NCI-H1092 treated with DMSO at 0.1 percent for 48 hours (cell line): ENCODE measurements around the gene P4HTM.

ENCODE experiments used
- DNase-seq: peaks from one replicate; lab custom pipeline; 2025; lab: John Stamatoyannopoulos, UW

P4HTM gene

DNA sequence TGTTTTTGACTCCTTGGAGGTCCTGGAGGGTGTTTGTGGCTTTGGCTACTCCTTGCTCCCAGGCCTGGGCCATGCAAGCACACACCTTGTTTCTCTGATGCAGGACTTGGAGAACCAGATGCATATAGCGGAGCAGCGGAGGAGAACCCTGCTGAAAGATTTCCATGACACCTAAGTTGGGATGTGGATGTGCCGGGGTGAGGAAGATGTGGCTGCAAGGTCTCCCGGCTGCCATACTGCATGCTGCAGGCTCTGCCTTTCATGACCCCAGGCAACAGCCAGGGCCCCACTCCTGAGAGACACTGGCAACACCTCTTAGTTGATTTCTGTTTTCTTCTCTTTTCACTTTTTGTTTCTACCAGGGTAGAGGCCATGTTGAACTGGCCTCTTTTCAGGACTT is 6.9 kb upstream of the P4HTM start:
- DNase-seq: no peak

DNA sequence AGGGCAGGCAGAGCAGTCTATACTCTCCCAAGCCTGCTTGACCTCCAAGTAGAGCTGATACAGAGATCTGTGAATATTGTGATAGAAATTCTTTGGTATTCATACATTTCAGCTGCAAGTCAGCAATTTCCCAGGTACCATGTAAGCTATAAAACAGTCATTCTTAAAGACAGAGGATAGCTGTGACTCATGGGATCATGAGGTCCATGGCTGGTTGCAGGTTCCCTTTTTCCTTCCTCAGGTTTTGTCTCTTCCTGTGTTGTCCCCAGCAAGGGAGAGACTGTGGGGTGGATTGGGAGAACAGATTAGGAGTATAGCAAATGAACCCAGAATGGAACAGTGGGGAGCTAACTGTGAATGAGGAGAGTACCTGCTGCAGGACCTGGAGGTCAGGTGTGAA is 5.4 kb upstream of the P4HTM start:
- no peak for DNase-seq

DNA sequence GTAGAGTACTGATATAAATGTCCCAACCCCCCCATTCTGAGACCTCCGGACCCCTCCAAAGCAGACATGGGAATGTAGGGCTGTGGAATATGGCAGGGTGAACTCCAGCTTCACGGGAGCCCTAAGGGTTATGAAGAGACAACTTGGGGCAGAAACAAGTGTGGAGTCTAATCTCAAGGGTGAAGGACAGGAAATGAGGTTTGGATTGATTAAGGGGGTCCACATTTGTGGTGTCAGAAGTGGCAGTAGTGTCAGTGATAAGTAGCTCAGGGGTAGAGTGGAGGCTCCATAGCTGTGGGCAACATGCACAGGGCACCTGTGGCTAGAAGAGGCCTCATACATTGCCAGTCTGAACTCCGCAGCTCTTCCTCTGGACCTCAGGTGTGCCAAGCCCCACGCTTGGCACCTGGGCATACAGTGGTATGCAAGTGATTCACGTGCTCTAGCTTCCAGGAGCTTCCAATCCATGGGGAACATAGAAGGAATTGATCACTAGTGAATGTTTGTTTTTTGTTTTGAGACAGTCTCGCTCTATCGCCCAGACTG is 4.1 kb upstream of the P4HTM start:
- DNase-seq: no peak

DNA sequence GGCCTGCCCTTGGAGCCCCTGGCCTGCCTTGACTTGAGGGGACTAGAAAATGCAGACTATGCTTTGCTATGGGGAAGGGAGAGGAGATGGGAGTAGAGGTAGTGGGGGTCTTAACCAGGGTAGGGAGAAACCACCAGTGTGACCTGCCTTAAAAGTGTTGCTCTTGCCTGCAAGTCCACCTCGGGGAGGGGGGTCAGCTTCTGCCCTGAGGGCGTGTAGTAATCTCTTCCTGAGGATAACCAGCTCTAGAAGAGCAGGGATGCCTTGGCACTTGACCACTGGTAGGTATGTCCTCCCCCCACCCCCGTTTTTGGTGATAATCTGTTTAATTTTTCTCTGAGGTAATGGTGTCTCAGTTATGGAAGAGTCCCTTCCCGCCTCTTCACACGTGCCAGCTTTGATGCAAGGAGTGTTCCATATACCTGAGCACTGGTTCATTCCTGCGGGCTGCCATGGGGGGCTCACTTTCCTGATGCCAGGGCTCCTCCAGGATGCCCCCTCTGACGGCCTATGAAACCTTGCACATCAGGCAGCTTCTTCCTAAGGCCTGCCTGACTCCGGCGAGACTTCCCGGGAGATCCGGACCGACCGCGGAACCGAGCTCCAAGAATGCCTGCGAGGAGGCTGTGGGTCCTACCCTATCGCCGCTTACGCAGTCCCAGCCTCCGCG is 780 bp upstream of the P4HTM start:
- DNase-seq: peak; percentile 39

DNA sequence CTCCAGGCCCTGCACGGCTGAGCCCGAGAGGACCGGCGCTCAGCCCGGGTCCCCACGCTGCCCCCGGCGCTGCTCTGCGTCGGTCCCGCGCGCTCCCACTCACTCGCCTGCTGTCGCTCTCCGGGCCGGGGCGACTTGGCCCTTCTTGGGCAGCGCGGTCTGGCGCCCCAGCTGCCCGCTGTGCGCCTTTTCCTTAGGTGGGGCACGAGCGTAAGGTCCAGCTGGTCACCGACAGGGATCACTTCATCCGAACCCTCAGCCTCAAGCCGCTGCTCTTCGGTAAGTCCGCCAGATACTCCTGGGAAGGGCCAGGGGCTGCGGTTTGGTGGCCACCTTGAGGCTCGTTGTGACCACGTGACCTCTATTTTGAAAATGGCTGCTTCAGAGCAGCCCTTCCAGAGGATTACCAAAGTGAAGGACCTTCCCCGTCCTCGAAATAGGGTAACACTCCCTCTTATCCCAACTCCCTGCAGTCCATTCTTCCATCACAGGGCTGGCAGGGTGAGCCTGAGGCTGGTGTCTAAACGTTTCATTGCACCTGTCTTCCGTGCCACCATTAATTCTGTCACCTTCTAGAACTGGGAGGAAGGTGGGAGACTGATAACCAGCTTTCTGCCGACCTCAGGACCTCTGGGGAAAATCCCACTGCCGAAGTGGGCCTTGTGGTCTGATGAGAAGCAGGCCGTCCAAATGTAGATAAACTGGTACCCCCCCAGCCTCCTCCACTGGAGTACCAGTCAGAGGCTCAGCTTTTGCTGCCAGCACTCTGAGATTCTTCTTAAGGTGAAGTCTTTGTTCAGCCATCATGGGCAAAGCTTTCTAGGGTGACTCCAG is 812 bp downstream of the P4HTM start:
- no peak for DNase-seq

DNA sequence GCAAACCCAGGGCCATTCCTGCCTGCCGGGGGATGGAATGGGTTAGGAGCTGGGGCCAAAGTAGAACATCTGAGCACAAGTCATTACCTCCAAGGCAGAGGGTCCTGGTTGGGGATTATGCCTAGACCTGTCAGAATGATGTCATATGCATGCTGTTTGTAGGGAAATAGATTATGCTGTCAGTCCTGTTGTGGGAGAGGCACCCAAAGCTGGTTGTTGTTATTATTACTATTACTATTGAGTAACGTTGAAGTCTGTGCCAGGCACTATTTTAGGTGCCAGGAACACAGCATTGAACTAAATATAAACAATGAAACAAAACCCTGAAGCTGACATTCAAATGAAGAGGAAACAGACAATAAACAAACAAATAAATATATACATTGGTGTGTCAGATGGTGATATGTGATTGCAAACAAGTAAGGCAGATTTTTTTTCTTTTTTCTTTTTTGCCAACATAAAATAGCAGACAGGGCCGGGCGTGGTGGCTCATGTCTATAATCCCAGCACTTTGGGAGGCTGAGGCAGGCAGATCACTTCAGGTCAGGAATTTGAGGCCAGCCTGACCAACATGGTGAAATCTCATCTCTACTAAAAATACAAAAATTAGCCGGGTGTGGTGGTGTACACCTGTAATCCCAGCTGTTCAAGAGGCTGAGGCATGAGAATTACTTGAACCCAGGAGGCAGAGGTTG is 2.0 kb downstream of the P4HTM start:
- no peak for DNase-seq

DNA sequence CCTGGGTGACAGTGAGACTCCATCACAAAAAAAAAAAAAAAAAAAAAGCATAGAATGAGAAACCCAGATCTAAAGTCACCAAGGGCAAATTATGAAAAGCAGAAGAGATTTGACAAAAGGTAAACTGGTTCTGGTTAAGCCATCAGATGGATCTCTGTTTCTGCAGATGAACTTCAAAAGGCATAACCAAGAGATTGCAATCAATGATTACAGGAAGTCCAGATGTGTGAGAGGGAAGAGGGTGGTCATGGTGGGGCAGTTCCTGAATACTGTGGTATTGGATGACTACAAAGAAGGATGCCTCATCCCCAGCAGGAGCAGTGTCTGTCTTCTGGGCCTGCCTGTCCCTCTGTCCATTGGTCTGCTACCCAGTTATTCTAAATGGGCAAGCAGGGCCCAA is 3.8 kb downstream of the P4HTM start:
- DNase-seq: no peak

DNA sequence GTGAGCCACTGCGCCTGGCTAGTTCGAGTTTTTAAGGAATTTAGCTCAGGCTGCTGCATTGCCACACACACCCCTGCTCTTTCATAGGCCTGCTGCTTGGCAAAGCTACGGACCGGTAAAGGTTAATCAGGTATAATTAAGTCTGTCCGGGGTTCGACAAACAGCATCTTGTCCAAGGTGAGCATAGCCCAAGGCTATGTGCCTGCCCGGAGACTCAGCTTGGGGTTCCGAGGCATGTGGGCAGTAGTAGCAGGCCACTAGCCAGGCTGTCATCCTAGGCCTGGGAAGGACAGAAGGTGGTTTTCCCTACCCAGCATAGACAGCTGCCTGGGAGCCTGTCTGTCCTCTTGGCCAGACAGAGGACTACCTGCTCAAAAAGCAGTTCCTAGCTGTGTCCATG is 6.6 kb downstream of the P4HTM start:
- no peak for DNase-seq

DNA sequence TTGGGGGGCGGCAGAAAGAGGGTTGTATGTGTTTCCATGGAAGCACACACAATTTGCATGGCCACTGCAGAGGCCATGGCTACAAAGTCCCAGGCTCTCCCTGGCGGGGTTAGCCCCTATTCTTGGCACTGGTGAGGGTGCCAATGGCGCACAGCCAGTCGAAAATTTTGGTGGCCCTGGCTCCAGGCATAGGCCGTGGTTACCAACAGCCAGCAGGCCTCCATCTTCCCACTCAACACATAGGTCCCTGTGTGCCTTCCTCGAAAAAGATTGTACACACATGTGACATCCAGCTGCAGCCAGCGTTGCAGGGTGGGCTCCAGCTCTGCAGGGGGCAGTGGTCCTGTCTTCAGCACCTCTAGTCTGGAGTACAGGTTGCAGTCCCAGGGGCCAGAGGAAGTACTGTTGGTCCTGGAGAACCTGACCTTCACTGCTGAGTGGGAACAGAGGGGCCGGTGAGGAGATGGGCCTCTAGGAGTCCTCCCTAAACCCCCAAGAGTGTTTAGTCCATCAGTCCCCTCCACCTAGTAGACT is 7.1 kb downstream of the P4HTM start:
- DNase-seq: no peak

DNA sequence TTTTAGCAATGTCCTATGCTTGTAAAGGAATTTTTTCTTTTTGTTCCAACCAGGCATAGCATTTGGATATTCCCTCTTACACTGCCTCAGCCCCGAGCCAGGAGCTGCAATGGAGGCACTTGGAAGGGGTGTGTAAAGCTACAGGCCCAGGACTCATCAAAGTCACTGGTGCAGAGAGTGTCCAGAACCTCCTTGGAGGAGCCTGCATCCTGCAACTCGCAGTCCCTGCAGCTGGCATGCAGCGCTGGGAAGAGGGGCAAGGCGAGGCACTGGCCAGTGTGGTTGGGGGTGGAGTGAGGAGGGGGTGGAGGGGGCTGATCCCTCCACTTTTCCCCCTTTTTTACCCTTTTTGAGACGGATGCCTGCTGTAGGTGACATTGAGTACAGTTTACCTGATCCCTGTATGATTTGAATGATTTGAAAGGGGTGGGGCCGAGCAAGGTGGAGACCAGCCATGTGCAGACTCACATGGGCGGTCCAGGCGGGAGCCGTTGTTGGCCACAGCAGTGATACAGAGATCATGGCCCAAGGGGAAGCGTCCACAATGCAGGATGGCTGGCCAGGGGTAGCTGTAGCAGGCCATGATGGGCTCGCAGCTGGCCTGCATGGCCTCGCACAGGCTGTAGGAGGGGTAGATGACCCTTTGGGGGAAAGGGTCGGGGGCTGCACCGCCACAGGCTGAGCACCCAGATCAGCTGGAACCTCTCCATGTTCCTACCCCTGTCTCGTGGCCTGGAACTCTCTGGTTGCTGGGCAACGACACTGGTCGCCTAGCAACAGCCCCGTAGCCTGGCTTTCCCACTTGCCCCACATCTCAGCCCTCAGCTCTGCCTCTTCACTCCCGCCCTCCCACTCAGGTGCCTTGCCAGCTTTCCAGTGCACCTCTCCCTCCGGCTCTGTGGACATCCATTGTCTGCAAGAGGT is 7.9 kb downstream of the P4HTM start:
- DNase-seq: peak; percentile 81

DNA sequence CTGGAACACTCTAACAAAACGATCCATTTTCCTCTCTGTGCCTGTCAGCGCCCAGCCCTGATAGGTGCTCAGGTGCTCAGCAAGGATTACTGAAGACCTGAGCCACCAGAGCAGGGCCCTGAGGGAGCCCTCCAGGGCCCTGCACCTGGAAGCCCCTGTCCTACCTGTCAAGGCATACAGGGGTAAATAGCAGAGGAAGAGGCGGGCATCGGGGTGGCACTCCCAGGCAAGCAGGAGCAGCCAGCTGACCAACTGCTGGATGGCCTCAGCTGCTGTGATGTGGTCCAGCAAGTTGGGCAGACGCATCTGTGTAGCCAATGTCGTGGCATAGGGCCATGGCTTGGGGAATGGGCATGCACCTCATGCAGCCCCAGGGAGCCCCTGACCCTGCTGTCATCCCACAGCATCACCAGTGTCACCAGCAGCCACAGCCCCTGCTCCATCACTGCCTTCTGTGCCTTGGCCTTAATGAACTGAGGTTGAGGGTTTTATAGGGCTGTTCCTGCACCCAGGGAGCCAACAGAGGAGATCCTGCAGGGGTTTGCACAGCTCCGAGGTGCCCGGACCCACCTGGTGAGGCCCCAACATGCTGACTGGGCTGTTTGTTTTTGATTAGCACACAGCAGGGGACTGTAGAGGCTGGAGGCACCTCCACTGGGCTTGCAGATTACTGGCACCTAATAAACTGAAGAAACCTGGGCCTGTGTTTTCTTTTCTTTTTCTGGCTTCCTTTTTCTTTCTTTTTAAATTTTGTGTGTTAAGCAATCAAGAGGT is 9.2 kb downstream of the P4HTM start:
- peak; percentile 35 for DNase-seq

DNA sequence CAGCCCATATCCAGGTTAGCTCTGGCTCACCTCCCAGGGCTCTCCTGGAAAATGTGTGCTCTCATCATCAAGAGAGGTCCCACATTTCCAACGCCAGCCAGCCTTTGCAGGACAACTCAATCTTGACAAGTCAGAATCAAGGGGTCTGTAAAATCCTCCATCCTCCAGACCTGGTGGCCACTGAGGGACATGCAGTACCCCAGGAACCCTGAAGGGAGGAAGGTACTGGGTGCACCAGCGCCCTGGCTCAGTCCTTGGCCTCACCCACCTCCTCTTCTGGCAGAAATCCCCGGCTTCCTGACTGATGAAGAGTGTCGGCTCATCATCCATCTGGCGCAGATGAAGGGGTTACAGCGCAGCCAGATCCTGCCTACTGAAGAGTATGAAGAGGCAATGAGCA is 11.1 kb downstream of the P4HTM start:
- no peak for DNase-seq

DNA sequence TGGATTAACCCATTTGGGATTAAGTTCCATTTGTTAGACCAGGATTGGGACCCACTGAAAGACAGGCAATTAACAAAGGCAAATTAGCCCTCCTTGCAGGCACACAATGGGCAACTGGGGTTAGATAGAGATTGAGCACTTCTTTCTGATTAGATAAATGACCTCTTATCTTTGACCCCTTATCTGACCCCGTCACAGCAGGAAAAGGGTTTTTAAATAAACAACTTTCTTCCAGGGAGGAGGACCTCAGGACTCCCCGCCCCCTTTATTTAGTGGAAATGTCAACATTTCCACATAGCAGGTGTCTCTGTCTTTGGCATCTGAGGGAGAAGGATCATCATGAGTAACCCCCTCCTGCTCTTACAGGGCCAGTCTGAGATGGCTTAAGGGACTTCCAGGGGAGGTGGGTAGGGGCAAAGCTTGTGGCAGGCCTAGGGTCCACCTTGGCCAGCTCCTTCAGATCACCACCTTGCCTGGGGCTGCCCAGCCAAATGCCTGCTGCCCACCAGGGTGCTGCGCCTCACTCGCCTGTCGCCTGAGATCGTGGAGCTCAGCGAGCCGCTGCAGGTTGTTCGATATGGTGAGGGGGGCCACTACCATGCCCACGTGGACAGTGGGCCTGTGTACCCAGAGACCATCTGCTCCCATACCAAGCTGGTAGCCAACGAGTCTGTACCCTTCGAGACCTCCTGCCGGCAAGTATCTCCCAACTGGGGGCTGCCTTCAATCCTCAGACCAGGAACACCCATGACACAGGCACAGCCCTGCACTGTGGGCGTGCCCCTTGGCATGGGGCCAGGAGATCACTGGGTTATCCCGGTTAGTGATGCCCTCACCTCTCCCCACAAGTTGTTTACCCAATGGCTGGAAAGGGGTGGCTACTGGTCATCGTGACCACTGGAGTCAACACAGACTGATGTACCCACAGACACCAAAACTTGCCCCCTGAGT is 14.6 kb downstream of the P4HTM start:
- no peak for DNase-seq

DNA sequence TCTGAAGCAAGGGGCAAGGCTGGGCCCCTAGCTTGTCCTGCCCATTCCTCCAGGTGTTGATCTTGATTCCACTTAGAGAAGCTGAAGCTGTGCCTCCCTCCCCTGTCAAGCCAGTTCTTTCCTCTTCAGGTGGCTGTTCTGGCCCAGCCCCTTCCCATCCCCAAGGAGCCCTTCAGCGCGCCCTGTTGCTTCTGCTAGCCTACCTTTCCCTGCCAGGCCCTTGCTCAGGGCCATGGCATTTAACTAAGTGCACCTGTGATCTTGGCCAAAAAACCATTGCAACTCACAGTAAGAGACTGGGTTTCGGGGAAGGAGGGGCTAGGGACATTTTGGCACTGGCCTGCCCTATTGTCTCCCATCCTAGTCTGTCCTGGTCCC is 15.3 kb downstream of the P4HTM start:
- no peak for DNase-seq

DNA sequence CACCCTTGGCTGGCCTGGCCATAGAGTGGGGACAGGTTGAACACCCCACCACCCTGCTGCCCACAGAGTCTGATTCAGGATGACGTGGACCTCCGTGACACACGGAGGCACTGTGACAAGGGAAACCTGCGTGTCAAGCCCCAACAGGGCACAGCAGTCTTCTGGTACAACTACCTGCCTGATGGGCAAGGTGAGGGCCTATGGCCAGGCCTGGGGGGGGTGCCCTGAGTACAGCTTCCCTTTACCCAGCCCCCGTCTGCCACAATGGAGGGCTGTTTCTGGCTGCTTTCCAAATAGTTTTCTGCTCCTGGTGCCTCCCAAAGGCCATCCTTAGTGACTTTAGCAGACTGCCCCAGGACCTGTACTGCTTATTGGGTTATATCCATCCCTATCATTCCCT is 16.0 kb downstream of the P4HTM start:
- no peak for DNase-seq

DNA sequence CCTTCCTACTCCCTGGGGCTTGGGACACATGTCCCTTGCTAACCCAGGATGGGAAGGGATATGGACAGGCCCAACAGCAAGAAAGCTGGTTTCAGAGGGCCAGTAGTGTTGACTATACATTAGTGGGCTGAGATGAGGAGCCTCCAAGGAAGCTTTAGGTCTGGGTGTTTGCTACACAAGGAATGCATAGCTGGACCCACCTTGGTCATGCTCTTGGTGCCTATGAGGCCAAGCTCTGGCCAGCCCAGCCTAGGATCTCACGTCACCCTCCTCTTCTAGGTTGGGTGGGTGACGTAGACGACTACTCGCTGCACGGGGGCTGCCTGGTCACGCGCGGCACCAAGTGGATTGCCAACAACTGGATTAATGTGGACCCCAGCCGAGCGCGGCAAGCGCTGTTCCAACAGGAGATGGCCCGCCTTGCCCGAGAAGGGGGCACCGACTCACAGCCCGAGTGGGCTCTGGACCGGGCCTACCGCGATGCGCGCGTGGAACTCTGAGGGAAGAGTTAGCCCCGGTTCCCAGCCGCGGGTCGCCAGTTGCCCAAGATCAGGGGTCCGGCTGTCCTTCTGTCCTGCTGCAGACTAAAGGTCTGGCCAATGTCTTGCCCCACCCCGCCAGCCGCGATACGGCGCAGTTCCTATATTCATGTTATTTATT is 16.5 kb downstream of the P4HTM start:
- no peak for DNase-seq

DNA sequence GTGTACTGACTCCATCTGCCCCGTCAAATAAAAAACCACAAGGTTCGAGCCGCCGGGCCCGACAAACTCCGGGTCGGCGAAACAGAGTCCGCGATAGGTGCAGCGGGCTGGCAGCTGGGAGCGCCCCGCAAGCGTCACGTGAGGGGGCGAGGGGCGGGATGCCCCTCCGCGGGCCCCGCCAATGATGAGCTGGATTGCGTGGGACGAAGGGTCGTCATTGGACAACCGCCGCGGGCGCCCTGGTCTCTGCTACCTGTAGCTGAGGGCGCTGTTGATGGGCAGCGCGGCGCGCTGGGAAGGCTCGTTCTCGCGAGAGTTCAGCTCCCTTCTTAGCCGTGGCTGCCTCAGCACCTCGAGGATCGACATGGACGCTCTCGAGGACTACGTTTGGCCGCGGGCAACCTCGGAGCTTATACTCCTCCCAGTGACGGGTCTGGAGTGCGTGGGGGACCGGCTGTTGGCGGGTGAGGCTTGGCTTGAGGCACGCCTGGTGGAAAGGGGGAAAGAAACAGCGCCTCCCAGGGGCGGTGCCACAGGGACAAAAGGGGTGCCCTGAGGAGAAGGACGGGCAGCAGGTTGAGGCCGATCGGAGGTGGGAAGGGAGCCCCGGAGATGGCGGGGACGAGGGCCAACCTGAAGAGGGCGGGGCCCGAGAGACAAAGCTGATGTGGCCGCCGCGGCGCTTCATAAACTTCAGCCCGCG is 17.2 kb downstream of the P4HTM start, which contains the start of gene WDR6:
Gene WDR6, plus strand, starts transcription at position 324 of the 703 bp plus-strand sequence. Its CDS starts 41 bp downstream, at position 365.
- DNase-seq: peak; percentile 95
